Esophagus squamous epithelium (tissue), 5 donors: ENCODE results near the gene ST6GALNAC1. TPM values are rescaled to one million over a fixed set of nuclear protein-coding genes. Genes with fewer than 3 reads are reported as not detected.
A peak's percentile ranks its signal among the peaks of the same experiment; 100 is the strongest.

Source experiments
- DNase-seq: peaks from one replicate; lab custom pipeline; 2025; lab: John Stamatoyannopoulos, UW
- H3K27ac ChIP-seq, 4 donors: fragments of 200-600 bp; sonication (generic); one replicate each; pipeline ENCODE4 v1.5.1; 2016 to 2019; ENCODE audit warnings: mild to moderate bottlenecking in 1 of 4
- H3K27me3 ChIP-seq, 4 donors: fragments of 200-600 bp; sonication (generic); 1 replicate in 3 of 4; 2 replicates in 1 of 4; pipeline versions ENCODE4 v1.5.1 to v1.6.0; 2017 to 2021; ENCODE audit warnings: antibody characterized with exemption in 1 of 4
- H3K36me3 ChIP-seq, 3 donors: fragments of 200-600 bp; sonication (generic); one replicate each; pipeline ENCODE4 v1.5.1; 2016 to 2019
- H3K4me1 ChIP-seq, 3 donors: fragments of 200-600 bp; sonication (generic); one replicate each; pipeline ENCODE4 v1.5.1; 2017 to 2019
- H3K4me3 ChIP-seq, 4 donors: fragments of 200-600 bp; sonication (generic); 1 replicate in 3 of 4; 2 replicates in 1 of 4; pipeline ENCODE4 v1.5.1; 2016 to 2019; ENCODE audit warnings: mild to moderate bottlenecking in 2 of 4, moderate library complexity in 1 of 4
- H3K9me3 ChIP-seq, 3 donors: fragments of 200-600 bp; sonication (generic); one replicate each; pipeline ENCODE4 v1.5.1; 2016 to 2019
- CTCF ChIP-seq, 6 experiments: fragments of 450-650 bp in 4 of 6; fragments of 200-600 bp in 2 of 6; sonication (generic) in 2 of 6; IDR thresholded peaks; one replicate each; pipeline ENCODE4 v1.5.1; 2016 to 2019; ENCODE audit warnings: antibody characterized with exemption in 6 of 6, mild to moderate bottlenecking in 4 of 6, moderate library complexity in 4 of 6
- POLR2A ChIP-seq, 4 donors: fragments of 450-650 bp; IDR thresholded peaks; one replicate each; pipeline ENCODE4 v1.6.1; 2017; ENCODE audit warnings: antibody characterized with exemption in 4 of 4, mild to moderate bottlenecking in 4 of 4, moderate library complexity in 3 of 4
- WGBS, 2 donors: methylation state at CpG; one replicate each; pipeline ENCODE4 v1.1.5; 2018; 5-methylcytosine and 5-hydroxymethylcytosine counted together
- intact Hi-C: fragments of 100-400 bp; cut with DNase I; formaldehyde crosslinking; loops from one replicate; pipeline ENCODE4 v1.15.0; 2022
- total RNA-seq, 4 donors: library from RNA; depleted of rRNA; stranded (reverse); fragments of >200 nt; gene quantifications; one replicate each; pipeline ENCODE4 v1.1.0, GENCODE V29; 2016
- donor health status: DM: yes; HTN: yes; CAD: no.

The ST6GALNAC1 gene
- total RNA-seq, 4 donors from 2014 or later: 10.6 to 63.3 (median 32.7) TPM

- Histone ChIP-seq H3K27ac (peak within 1 kb of the TSS; percentile 90 to 98 (median 92)), H3K4me1 (peaks cover 17 to 65% (median 20%) of the 10 kb centered on the region in 3 donors), H3K9me3 (no peaks in the 10 kb centered on the region), H3K4me3 (peak within 1 kb of the TSS; percentile 62 to 84 (median 68)), H3K36me3 (no peaks in the 10 kb centered on the region), H3K27me3 (peaks cover 0 to 44% (median 0%) of the 10 kb centered on the region in 4 donors)
- peak in 2 of 4 donors; percentile 52 to 68 for TF ChIP-seq POLR2A (IDR thresholded peaks at IDR 0.05)
- peak in 5 of 6 experiments; percentile 25 to 58 (median 51) for TF ChIP-seq CTCF (IDR thresholded peaks at IDR 0.05)
- DNase-seq: no peak
- WGBS, 2 donors: 0% methylated on average over 2 of the region's 84 CpGs; no CpG with 5 or more reads in 1 of the 2 donors
- intact Hi-C loops: no loop called here
Measured at GRCh38 chr17:76585649-76586593, 57.6 kb downstream of the ST6GALNAC1 start, which contains the start of gene ST6GALNAC2. Gene ST6GALNAC2, minus strand, starts transcription at chr17:76585860. Its CDS starts 52 bp downstream, at chr17:76585808.

- H3K27me3 ChIP-seq: peaks cover 0 to 44% (median 0%) of the 10 kb centered on the region in 4 donors
- 0% methylated on average over 2 to 16 of the region's 62 CpGs for WGBS, 2 donors
Measured at GRCh38 chr17:76585033-76585648, 58.4 kb downstream of the ST6GALNAC1 start.

GRCh38 chr17:76584427-76585032 lies 59.0 kb downstream of the ST6GALNAC1 start:
- H3K9me3 ChIP-seq: no peaks in the 10 kb centered on the region

More at GRCh38 chr17:76585033-76585648, 58.4 kb downstream of the ST6GALNAC1 start:
- peaks cover 17 to 73% (median 20%) of the 10 kb centered on the region in 3 donors for H3K4me1 ChIP-seq
- H3K27ac ChIP-seq: peak overlapping the region; percentile 90 to 98 (median 92)
- intact Hi-C loops: no loop called here
- no peaks in the 10 kb centered on the region for H3K9me3 ChIP-seq
- H3K4me3 ChIP-seq: peak overlapping the region; percentile 62 to 84 (median 68)
- DNase-seq: no peak
- H3K36me3 ChIP-seq: no peaks in the 10 kb centered on the region
- peak in 1 of 4 donors; percentile 20 for TF ChIP-seq POLR2A (IDR thresholded peaks at IDR 0.05)
- no peak for TF ChIP-seq CTCF (IDR thresholded peaks at IDR 0.05)

GRCh38 chr17:76582660-76583059 lies 60.9 kb downstream of the ST6GALNAC1 start:
- TF ChIP-seq POLR2A (IDR thresholded peaks at IDR 0.05) (no peak), CTCF (IDR thresholded peaks at IDR 0.05) (no peak)
- Histone ChIP-seq H3K4me1 (peaks cover 17 to 96% (median 20%) of the 10 kb centered on the region in 3 donors), H3K27ac (peak overlapping the region; percentile 74 to 92 (median 78)), H3K9me3 (no peaks in the 10 kb centered on the region), H3K36me3 (no peaks in the 10 kb centered on the region), H3K4me3 (peak overlapping the region in 1 of 4 donors; percentile 23), H3K27me3 (peaks cover 0 to 26% (median 0%) of the 10 kb centered on the region in 4 donors)
- 13% methylated on average over 3 of the region's 3 CpGs; no CpG with 5 or more reads in 1 of the 2 donors for WGBS, 2 donors
- no peak for DNase-seq
- intact Hi-C loops: no loop called here

More at GRCh38 chr17:76584427-76585032, 59.0 kb downstream of the ST6GALNAC1 start:
- no peak for DNase-seq
- peaks cover 0 to 41% (median 0%) of the 10 kb centered on the region in 4 donors for H3K27me3 ChIP-seq
- TF ChIP-seq POLR2A (IDR thresholded peaks at IDR 0.05): no peak
- H3K27ac ChIP-seq: peak overlapping the region; percentile 90 to 98 (median 92)
- intact Hi-C loops: no loop called here
- WGBS, 2 donors: 29 to 36% methylated on average over 6 to 8 of the region's 17 CpGs
- H3K4me3 ChIP-seq: peak overlapping the region; percentile 62 to 84 (median 68)
- peaks cover 17 to 79% (median 20%) of the 10 kb centered on the region in 3 donors for H3K4me1 ChIP-seq
- H3K36me3 ChIP-seq: no peaks in the 10 kb centered on the region

GRCh38 chr17:76581515-76581914 lies 62.0 kb downstream of the ST6GALNAC1 start:
- intact Hi-C loops: no loop called here

More at GRCh38 chr17:76581515-76581914, 62.0 kb downstream of the ST6GALNAC1 start:
- no peaks in the 10 kb centered on the region for H3K36me3 ChIP-seq
- H3K4me1 ChIP-seq: peaks cover 13 to 87% (median 14%) of the 10 kb centered on the region in 3 donors
- peaks cover 0 to 16% (median 0%) of the 10 kb centered on the region in 4 donors for H3K27me3 ChIP-seq
- H3K4me3 ChIP-seq: peak overlapping the region in 1 of 4 donors; percentile 11
- H3K9me3 ChIP-seq: no peaks in the 10 kb centered on the region
- peak overlapping the region; percentile 18 to 92 (median 75) for H3K27ac ChIP-seq
- 55 to 62% methylated on average over 4 to 5 of the region's 5 CpGs for WGBS, 2 donors
- no peak for DNase-seq
- no peak for TF ChIP-seq CTCF (IDR thresholded peaks at IDR 0.05)
- peak in 1 of 4 donors; percentile 43 for TF ChIP-seq POLR2A (IDR thresholded peaks at IDR 0.05)
